GM23338 (cell line): Measurements from ENCODE around the gene MLPH.

ENCODE experiments used
- CREB1 ChIP-seq: fragments of 250-450 bp; sonication (Bioruptor Pico); IDR thresholded peaks from 2 replicates; pipeline ENCODE4 v1.5.0; 2020; ENCODE audit warnings: low read depth, mild to moderate bottlenecking, moderate library complexity
- EZH2 ChIP-seq: fragments of 200-600 bp; sonication (generic); IDR thresholded peaks from one replicate; pipeline ENCODE4 v1.8.0; 2017; ENCODE audit warnings: antibody characterized with exemption, mild to moderate bottlenecking, low read depth; ENCODE audit not compliant: unreplicated experiment
- JUNB ChIP-seq: IDR thresholded peaks from one replicate; pipeline ENCODE4 v1.6.1; 2016; ENCODE audit warnings: antibody characterized with exemption; ENCODE audit not compliant: unreplicated experiment
- POLR2AphosphoS5 ChIP-seq: IDR thresholded peaks from 2 replicates; pipeline ENCODE4 v1.6.1; 2016; ENCODE audit warnings: antibody characterized with exemption, low read depth
- STAT1 ChIP-seq: IDR thresholded peaks from one replicate; pipeline ENCODE4 v1.6.1; 2016; ENCODE audit warnings: antibody characterized with exemption; ENCODE audit not compliant: unreplicated experiment
- TF ChIP-seq, protein P1 (sequence below), 2 experiments: fragments of 200-600 bp in 1 of 2; sonication (generic) in 1 of 2; conservative IDR thresholded peaks; 2 replicates each; pipeline versions ENCODE4 v1.5.1 to v1.6.1; 2016 to 2017; ENCODE audit warnings: antibody characterized with exemption in 2 of 2, low read depth in 2 of 2, mild to moderate bottlenecking in 2 of 2, moderate library complexity in 1 of 2

DNA sequence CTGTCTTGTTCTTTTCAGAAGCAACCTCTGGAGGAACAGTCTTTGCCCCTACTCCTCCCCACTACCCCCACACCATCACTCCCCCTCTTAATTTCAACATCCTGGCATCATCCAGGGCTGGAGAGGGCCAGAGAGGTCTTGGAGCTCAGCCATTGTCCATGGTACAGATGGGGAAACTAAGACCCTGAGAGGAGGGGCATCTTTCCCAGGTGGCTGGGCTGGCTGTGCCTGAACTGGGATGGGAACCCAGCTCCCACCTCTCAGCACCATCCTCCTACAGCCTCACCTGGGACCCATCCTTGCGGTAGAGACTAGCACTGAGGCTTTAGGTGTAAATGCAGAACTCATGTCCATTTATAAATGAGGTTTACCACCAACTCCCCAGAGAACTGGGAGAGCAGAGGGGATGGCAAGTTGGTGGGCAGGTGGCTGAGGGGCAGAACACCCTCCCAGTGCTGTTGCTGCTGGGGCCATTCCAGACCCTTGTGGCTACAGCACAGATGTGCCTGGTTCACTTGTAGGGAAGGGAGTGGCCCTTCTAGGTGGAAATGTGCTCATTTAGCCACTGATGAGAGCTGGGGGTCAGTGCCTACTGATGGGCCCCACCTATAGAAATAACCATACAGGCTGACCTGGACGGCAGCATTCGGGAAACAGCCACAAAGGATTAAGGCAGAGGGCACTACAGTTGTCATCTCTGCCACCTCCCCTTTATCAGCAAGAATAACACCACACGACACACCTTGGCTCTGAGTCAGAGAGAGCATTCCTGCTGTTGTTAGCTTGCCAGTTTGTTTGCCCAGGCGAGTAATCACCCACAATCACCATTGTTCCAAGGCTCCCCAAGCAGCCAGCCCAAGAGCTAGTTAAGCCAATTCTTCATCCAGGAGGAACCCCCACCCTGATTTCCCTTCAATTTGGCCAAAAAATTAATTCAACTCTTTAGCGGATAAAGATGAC is 2.1 kb downstream of the MLPH start:
- TF ChIP-seq, protein P1, sequence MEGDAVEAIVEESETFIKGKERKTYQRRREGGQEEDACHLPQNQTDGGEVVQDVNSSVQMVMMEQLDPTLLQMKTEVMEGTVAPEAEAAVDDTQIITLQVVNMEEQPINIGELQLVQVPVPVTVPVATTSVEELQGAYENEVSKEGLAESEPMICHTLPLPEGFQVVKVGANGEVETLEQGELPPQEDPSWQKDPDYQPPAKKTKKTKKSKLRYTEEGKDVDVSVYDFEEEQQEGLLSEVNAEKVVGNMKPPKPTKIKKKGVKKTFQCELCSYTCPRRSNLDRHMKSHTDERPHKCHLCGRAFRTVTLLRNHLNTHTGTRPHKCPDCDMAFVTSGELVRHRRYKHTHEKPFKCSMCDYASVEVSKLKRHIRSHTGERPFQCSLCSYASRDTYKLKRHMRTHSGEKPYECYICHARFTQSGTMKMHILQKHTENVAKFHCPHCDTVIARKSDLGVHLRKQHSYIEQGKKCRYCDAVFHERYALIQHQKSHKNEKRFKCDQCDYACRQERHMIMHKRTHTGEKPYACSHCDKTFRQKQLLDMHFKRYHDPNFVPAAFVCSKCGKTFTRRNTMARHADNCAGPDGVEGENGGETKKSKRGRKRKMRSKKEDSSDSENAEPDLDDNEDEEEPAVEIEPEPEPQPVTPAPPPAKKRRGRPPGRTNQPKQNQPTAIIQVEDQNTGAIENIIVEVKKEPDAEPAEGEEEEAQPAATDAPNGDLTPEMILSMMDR (conservative IDR thresholded peaks at IDR 0.05; ENCODE audit: low read depth in 2 of 2): no peak
- TF ChIP-seq POLR2AphosphoS5: no peak
- TF ChIP-seq JUNB: no peak
- TF ChIP-seq EZH2: no peak
- no peak for TF ChIP-seq CREB1
- no peak for TF ChIP-seq STAT1
